ENCODE data around the gene CLIC5.
"Not testable (repeated sequence)": the region's sequence is repeated elsewhere in the genome, so short reads cannot be mapped to it uniquely, and the experiment has no call there.

The CLIC5 gene

GRCh38 chr6:45926423-45926822, 89.2 kb downstream of the CLIC5 start:
- DNase-seq (ENCODE audit: low spot score), result not testable (repeated sequence)

- DNase-seq (ENCODE audit: low spot score), result no peak
Observed at GRCh38 chr6:45924763-45925342, 90.8 kb downstream of the CLIC5 start.

DNA sequence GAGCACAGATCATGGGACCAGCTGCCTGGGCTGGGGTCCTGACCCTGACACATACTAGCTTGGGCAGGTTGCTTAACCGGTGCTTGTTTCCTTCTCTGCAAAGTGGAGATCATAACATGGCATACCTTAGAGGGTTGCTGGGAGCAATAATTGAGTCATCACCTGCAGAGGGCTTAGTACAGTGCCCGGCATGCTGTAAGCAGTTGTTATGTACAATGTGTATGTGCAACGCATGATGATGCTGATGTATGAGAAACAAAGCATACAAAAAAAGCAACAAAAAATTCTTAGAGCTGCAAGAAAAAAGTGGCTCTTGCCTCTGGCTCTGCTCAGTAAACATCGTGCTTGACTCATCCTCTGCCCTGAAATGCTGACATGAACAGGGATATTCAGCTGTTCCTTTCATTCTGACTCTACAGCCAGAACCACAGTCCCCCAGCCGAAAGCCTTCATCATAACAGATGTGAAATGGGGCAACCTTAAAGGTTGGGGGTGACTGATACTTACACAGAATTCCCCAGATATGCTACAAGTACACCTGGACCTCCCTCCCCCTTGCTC, 91.7 kb downstream of the CLIC5 start:
- DNase-seq (ENCODE audit: low spot score), result peak; percentile 95

GRCh38 chr6:45922728-45923351, 92.8 kb downstream of the CLIC5 start:
- DNase-seq (ENCODE audit: low spot score), result peak; percentile 89

DNA sequence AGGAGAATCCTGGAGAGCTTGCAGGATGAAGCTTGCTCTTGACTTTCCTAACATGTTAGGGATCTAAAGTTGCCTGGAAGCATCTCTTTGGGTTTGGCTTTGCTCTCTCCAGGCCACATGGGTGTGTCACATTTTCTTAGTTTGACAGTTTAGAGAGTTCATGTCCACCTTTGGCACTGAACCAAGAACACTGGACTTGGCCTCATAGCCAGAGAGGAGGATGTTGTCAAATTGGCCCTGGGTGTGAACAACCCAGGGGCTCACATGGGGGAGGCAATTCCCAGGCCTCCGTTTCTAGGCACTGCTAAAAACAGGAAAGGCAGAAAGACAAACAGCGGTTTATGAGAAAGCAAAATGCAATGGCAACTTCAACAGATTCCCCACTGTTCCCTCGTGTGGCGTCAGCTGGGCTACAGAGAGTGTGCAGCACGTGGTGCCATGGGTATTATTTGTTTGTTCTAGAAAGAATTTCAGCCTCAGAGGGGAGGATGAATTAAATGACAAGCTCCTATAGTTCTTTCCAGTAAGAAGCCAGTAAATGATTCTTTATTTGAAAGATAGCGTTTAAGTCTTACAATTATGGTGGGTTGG, 93.9 kb downstream of the CLIC5 start:
- DNase-seq (ENCODE audit: low spot score), result no peak

DNA sequence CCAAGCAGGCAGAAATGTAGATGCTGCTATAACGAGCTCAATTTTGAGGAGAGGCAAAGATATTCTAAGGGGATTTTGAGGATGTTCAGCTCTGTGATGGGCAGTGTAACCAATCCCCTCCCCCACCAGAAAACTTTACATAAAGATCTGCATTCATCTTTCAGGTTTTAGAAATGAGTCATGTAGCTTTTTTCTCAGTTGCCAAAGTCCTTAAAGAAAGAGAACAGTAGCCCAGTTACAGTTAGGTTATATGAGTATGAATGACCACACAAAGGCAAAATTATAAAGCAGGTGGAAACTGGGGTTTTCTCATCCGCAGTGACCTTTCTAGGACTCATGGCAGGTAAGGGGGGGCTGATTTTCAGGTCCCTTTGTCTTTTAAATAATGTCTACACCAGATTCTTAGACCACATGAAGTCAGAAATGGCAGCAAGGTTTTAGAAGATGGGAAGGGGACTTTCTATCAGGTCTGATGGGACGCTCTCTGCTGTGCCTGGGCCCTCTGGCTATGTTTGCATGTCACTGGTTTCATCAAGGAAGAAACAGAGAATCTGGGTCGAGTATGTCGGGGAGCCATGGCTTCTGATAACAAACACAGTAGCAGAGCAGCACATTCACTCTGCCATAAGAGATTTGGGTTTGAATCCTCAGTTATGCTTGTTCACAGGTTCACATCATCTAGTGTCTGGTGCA, 94.7 kb downstream of the CLIC5 start:
- DNase-seq (ENCODE audit: low spot score), result peak; percentile 82

DNA sequence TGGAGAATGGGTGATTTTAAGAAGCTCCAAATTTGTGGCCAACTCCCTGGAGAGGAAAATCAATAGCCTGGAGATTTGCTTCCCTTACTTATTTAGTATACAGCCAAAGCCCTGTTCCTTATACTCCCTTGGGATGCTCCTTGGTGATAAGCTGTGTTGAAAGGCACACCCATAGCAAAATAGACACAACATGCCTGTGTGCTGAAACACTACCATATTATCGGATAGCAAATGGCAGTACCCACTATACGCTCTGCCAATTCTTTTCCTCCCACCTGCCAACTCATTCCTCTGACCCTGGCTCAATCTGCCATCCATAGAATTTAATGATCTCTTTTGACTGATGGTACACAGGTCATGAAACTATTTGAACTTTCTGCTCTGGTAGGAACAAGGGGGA, 98.2 kb downstream of the CLIC5 start:
- DNase-seq (ENCODE audit: low spot score), result no peak

- no peak for DNase-seq (ENCODE audit: low spot score)
Observed at GRCh38 chr6:45916692-45917091, 99.0 kb downstream of the CLIC5 start.

DNA sequence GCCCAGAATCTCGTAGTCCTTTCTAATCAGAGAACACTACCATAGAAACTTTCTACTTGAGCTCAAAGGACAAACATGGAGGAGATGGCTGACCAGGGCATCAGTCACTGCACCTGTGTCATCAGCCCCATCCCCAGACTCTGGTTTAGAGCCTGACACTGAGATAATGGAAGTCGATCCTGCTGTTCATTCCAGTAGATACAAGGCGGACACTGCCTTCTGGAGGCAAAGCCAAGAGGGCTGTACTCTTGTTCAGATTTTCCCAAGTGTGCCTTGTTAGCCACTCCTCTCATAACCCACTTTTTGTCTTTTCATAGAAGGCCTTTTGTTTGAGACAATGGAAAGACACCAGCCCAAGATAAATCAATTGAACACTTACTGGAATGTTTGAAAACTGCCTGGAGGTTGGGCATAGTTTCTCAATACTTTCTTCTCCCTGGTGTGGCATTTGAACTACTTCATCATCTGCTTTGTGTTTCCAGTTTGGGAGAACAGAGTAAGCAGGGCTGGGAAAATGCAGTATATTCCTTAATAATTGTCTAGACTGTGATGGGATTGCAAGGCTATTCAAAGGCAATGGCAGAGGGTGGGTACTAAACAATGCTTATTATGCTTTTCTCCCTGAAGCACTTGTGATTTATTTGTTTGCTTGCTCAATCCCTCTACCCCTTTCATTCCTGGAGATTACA, 99.7 kb downstream of the CLIC5 start:
- no peak for DNase-seq (ENCODE audit: low spot score)

DNA sequence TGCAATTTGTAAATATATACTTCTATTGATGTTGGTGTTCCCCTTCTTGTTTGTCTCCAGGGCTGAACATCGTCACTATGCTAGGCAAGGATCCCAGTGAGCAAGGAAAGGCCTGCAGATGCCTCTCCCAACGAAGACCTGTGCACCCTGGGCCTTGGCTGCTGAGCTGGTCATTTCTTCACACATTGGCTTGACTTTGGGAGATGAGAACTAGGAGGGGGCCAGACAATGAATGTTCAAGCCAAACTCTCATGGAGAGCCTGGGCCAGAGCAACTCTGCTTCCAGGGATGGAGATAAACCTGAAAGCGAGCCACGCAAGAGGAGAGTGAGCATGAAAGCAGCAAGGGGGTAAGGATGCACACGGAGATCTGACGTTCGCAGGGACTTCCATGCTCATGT, 104.0 kb downstream of the CLIC5 start:
- no peak for DNase-seq (ENCODE audit: low spot score)

- no peak for DNase-seq (ENCODE audit: low spot score)
Observed at GRCh38 chr6:45903959-45904358, 111.7 kb downstream of the CLIC5 start.

DNA sequence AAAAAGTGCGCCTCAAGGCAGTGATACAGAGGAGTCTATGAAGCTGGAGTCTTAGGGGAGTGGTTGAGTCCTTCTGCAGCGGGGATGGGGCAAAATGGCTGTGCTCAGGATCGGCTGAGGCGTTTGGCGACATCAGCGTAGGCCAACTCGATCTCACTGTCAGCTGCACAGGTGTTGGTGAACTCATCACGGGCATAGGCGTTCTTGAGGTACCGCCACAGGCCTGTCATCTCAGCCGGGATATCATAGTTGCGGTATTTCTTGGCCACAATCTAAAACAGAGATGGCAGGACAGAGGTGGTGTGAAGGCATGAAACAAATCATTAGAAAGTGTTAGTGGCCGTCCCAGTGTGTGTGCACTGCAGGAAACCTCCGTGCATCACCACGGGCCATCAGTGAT, 112.7 kb downstream of the CLIC5 start:
- DNase-seq (ENCODE audit: low spot score), result no peak

GRCh38 chr6:45901767-45902650, 113.7 kb downstream of the CLIC5 start:
- DNase-seq (ENCODE audit: low spot score), result no peak

- DNase-seq (ENCODE audit: low spot score), result no peak
Observed at GRCh38 chr6:45900808-45901752, 114.6 kb downstream of the CLIC5 start.

DNA sequence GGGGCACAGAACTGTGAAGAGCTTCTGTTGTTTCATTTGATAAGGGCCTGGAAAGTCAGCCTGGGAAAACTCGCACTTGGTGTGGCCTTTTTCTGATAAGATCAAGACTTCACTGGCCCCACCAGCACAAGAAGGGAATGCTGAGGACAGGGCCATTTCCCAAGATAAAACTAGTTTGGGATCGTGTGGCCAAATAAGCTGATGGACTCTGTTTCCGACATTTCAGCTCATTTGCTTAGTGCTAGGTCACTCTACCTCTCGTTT, 116.0 kb downstream of the CLIC5 start:
- DNase-seq (ENCODE audit: low spot score), result no peak

- no peak for DNase-seq (ENCODE audit: low spot score)
Observed at GRCh38 chr6:45898941-45899682, 116.5 kb downstream of the CLIC5 start.

GRCh38 chr6:45896783-45897441, 118.7 kb downstream of the CLIC5 start:
- peak; percentile 36 for DNase-seq (ENCODE audit: low spot score)

- DNase-seq (ENCODE audit: low spot score), result peak; percentile 43
Observed at GRCh38 chr6:45895569-45895968, 120.1 kb downstream of the CLIC5 start.

GRCh38 chr6:45892696-45893245, 122.9 kb downstream of the CLIC5 start:
- no peak for DNase-seq (ENCODE audit: low spot score)
